DND-41 (cell line): ENCODE measurements around the gene ABCA13.

ENCODE experiments used
- ATAC-seq: fragments of 200-7000 bp; cut with Tn5 transposase; 3 replicates; pipeline ENCODE4 v1.9.1; 2021; ENCODE audit warnings: low read depth; ENCODE audit not compliant: insufficient read depth
- DNase-seq: peaks from one replicate; pipeline ENCODE4 v3.0.0-alpha.2; 2020
- H2AFZ ChIP-seq: 2 replicates; pipeline ENCODE4 v1.6.0; 2012; ENCODE audit warnings: low read depth, low read length
- H3K27ac ChIP-seq: 2 replicates; pipeline ENCODE4 v1.5.1; 2012; ENCODE audit warnings: low read length, inconsistent platforms
- H3K27me3 ChIP-seq: fragments of 200-600 bp; sonication (generic); 2 replicates; pipeline ENCODE4 v1.6.0; 2012; ENCODE audit warnings: low read length, mild to moderate bottlenecking, inconsistent platforms; ENCODE audit not compliant: insufficient read depth, poor library complexity
- H3K36me3 ChIP-seq: 2 replicates; pipeline ENCODE4 v1.5.1; 2012; ENCODE audit warnings: low read length, inconsistent platforms; ENCODE audit not compliant: insufficient read depth
- H3K4me1 ChIP-seq: 2 replicates; pipeline ENCODE4 v1.5.1; 2012; ENCODE audit warnings: mild to moderate bottlenecking, low read length; ENCODE audit not compliant: insufficient read depth
- H3K4me2 ChIP-seq: 2 replicates; pipeline ENCODE4 v1.6.0; 2012; ENCODE audit warnings: mild to moderate bottlenecking, moderate library complexity, low read length, inconsistent platforms; ENCODE audit not compliant: insufficient read depth
- H3K4me3 ChIP-seq, 2 experiments: fragments of 200-600 bp in 1 of 2; shearing (Covaris generic) in 1 of 2; 2 replicates each; pipeline ENCODE4 v1.5.1; 2012 to 2016; ENCODE audit warnings: inconsistent platforms in 2 of 2, low read length in 2 of 2, mild to moderate bottlenecking in 2 of 2, low read depth in 1 of 2, moderate library complexity in 1 of 2
- H3K79me2 ChIP-seq: 2 replicates; pipeline ENCODE4 v1.6.0; 2012; ENCODE audit warnings: low read length, inconsistent platforms; ENCODE audit not compliant: insufficient read depth
- H3K9ac ChIP-seq: 2 replicates; pipeline ENCODE4 v1.6.0; 2012; ENCODE audit warnings: low read depth, mild to moderate bottlenecking, inconsistent platforms, low read length, moderate library complexity
- H3K9me3 ChIP-seq: 2 replicates; pipeline ENCODE4 v1.5.1; 2012; ENCODE audit warnings: low read length, moderate library complexity, mild to moderate bottlenecking, inconsistent platforms; ENCODE audit not compliant: insufficient read depth, severe bottlenecking
- H4K20me1 ChIP-seq: 2 replicates; pipeline ENCODE4 v1.6.0; 2012; ENCODE audit warnings: low read length; ENCODE audit not compliant: insufficient read depth
- EZH2 ChIP-seq: IDR thresholded peaks from 3 replicates; pipeline ENCODE4 v1.6.1; 2012; ENCODE audit warnings: borderline replicate concordance, low read depth, mild to moderate bottlenecking, moderate library complexity, low read length, inconsistent platforms; ENCODE audit not compliant: severe bottlenecking
- TF ChIP-seq, protein P1 (sequence below): IDR thresholded peaks from 2 replicates; pipeline ENCODE4 v1.5.1; 2012; ENCODE audit warnings: borderline replicate concordance, low read length, moderate library complexity, mild to moderate bottlenecking; ENCODE audit not compliant: poor library complexity, severe bottlenecking; ENCODE audit errors: extremely low read depth

ABCA13 gene

DNA sequence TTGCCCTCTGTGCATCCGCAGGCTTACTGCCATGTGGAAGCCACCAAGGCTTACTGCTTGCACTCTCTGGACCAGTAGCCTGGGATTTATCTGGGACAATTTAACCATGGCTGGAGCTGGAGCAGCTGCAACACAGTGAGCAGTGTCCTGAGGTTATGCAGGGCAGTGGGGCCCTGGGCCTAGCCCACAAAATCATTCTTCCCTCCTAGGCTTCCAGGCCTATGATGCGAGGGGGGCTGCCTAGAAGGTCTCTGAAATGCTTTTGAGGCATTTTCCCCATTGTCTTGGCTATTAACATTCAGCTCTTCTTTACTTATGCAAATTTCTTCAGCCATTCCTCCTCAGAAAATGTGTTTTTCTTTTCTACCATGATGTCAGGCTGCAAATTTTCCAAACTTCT, 439.4 kb downstream of the ABCA13 start:
- no peaks in the 10 kb centered on the region for H3K36me3 ChIP-seq
- H3K4me2 ChIP-seq: no peak overlapping the region
- no peaks in the 10 kb centered on the region for H3K4me1 ChIP-seq
- H3K9ac ChIP-seq: no peak overlapping the region
- no peaks in the 10 kb centered on the region for H3K27me3 ChIP-seq
- ATAC-seq (no peak), DNase-seq (no peak)
- H3K4me3 ChIP-seq: no peak overlapping the region
- H4K20me1 ChIP-seq: no peaks in the 10 kb centered on the region
- H3K79me2 ChIP-seq: no peaks in the 10 kb centered on the region
- H2AFZ ChIP-seq: no peak overlapping the region
- no peak overlapping the region for H3K27ac ChIP-seq
- no peaks in the 10 kb centered on the region for H3K9me3 ChIP-seq
- TF ChIP-seq, protein P1, sequence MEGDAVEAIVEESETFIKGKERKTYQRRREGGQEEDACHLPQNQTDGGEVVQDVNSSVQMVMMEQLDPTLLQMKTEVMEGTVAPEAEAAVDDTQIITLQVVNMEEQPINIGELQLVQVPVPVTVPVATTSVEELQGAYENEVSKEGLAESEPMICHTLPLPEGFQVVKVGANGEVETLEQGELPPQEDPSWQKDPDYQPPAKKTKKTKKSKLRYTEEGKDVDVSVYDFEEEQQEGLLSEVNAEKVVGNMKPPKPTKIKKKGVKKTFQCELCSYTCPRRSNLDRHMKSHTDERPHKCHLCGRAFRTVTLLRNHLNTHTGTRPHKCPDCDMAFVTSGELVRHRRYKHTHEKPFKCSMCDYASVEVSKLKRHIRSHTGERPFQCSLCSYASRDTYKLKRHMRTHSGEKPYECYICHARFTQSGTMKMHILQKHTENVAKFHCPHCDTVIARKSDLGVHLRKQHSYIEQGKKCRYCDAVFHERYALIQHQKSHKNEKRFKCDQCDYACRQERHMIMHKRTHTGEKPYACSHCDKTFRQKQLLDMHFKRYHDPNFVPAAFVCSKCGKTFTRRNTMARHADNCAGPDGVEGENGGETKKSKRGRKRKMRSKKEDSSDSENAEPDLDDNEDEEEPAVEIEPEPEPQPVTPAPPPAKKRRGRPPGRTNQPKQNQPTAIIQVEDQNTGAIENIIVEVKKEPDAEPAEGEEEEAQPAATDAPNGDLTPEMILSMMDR: no peak
- TF ChIP-seq EZH2: no peak

DNA sequence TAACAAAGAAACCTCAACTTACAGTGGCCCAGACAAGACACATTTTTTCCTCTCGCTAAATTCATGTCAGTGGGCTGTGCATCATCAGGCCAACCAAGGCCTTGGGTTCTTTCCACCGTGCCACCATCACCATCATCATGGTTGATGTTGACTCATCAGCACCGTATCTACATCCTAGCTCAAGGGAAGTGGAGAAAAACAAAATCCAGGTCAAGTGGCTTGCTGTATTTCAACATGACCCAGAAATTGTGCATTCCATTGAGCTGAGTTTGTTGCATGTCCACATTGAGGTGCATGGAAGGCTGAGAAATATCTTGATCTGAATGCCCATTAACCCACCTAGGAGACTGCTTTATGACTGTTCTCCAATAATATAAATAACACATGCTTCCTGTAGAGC, 440.7 kb downstream of the ABCA13 start:
- ATAC-seq: no peak
- TF ChIP-seq EZH2: no peak
- TF ChIP-seq, protein P1: no peak

DNA sequence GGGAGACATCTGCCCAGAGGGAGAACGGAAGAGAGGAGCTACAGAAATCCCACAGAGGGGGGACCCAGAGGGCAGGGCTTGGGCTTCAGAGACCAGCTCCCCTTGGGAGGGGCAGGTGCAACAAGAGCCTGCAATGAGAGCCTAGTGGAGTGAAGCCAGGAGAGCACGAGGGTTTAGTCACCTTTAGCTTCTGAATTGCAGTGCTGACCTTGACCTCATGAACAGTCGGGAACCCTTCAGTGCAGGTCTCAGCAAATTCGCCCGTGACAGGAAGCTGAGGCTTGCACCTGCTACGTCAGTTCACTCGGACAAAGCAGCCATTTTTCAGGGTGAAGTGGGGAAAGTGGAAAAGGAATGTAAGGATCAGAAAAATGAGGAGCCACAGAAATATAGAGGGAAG, 446.2 kb downstream of the ABCA13 start:
- ATAC-seq (no peak), DNase-seq (no peak)
- Histone ChIP-seq H3K4me2 (no peak overlapping the region), H3K4me3 (no peak overlapping the region), H3K27me3 (no peaks in the 10 kb centered on the region), H2AFZ (no peak overlapping the region), H3K9me3 (no peaks in the 10 kb centered on the region), H3K36me3 (no peaks in the 10 kb centered on the region), H3K4me1 (no peaks in the 10 kb centered on the region), H3K79me2 (no peaks in the 10 kb centered on the region), H4K20me1 (no peaks in the 10 kb centered on the region), H3K27ac (no peak overlapping the region), H3K9ac (no peak overlapping the region)
- no peak for TF ChIP-seq EZH2
- TF ChIP-seq, protein P1: no peak

More for the DNA sequence above, 440.7 kb downstream of the ABCA13 start:
- Histone ChIP-seq H3K4me2 (no peak overlapping the region), H3K27ac (no peak overlapping the region), H3K79me2 (no peaks in the 10 kb centered on the region), H3K27me3 (no peaks in the 10 kb centered on the region), H4K20me1 (no peaks in the 10 kb centered on the region), H3K4me3 (no peak overlapping the region), H3K36me3 (no peaks in the 10 kb centered on the region), H3K9ac (no peak overlapping the region), H3K4me1 (no peaks in the 10 kb centered on the region), H3K9me3 (no peaks in the 10 kb centered on the region), H2AFZ (no peak overlapping the region)
- DNase-seq: no peak

DNA sequence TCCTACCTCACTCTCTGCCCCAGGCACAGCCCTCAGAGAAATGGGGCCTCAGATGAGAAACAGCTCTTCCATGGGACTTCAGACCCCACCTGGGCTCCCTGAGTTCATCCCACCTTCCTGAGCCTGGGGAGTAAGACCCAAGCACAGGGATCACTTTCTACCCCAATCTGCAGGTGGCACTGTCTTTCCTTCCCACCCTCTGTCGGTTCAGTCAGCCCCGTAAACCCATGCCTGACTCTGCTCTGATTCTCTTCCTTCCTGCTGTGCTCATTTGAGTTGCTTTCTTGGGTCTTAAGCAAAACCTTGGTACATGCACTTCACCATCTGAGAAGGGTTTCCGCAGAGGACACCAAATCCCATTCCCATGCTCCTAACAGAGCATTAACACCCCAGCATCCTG, 446.7 kb downstream of the ABCA13 start:
- Histone ChIP-seq H3K9ac (no peak overlapping the region), H4K20me1 (no peaks in the 10 kb centered on the region), H3K36me3 (no peaks in the 10 kb centered on the region), H3K4me1 (no peaks in the 10 kb centered on the region), H3K27ac (no peak overlapping the region), H2AFZ (no peak overlapping the region), H3K4me3 (no peak overlapping the region), H3K79me2 (no peaks in the 10 kb centered on the region), H3K27me3 (no peaks in the 10 kb centered on the region), H3K4me2 (no peak overlapping the region), H3K9me3 (no peaks in the 10 kb centered on the region)
- TF ChIP-seq, protein P1: no peak
- no peak for TF ChIP-seq EZH2
- ATAC-seq (peak; percentile 24; the same call in 1 of the 3 replicates), DNase-seq (no peak)
